Frontal cortex (tissue), 4 donors: ENCODE results near the gene ACAA1. TPM values are rescaled to one million over a fixed set of nuclear protein-coding genes. Genes with fewer than 3 reads are reported as not detected.
"Not testable (repeated sequence)": the region's sequence is repeated elsewhere in the genome, so short reads cannot be mapped to it uniquely, and the experiment has no call there.

ENCODE experiments used
- DNase-seq, 2 donors: peaks; one replicate each; pipeline ENCODE4 v3.0.0; 2012; ENCODE audit warnings: low spot score in 2 of 2
- FAIRE-seq: peaks from 2 replicates; lab custom pipeline; 2012; peaks lifted over from hg19 to GRCh38; lab: Jason Lieb, UNC
- total RNA-seq: library from RNA; depleted of rRNA; stranded (reverse); fragments of >200 nt; gene quantifications from one replicate; pipeline ENCODE4 v1.2.3, GENCODE V29; 2014
- donor health status: control.
- donor health status: control.
- donor health status: control.

The ACAA1 gene, protein sequence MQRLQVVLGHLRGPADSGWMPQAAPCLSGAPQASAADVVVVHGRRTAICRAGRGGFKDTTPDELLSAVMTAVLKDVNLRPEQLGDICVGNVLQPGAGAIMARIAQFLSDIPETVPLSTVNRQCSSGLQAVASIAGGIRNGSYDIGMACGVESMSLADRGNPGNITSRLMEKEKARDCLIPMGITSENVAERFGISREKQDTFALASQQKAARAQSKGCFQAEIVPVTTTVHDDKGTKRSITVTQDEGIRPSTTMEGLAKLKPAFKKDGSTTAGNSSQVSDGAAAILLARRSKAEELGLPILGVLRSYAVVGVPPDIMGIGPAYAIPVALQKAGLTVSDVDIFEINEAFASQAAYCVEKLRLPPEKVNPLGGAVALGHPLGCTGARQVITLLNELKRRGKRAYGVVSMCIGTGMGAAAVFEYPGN
- total RNA-seq = 30.2 TPM

DNA sequence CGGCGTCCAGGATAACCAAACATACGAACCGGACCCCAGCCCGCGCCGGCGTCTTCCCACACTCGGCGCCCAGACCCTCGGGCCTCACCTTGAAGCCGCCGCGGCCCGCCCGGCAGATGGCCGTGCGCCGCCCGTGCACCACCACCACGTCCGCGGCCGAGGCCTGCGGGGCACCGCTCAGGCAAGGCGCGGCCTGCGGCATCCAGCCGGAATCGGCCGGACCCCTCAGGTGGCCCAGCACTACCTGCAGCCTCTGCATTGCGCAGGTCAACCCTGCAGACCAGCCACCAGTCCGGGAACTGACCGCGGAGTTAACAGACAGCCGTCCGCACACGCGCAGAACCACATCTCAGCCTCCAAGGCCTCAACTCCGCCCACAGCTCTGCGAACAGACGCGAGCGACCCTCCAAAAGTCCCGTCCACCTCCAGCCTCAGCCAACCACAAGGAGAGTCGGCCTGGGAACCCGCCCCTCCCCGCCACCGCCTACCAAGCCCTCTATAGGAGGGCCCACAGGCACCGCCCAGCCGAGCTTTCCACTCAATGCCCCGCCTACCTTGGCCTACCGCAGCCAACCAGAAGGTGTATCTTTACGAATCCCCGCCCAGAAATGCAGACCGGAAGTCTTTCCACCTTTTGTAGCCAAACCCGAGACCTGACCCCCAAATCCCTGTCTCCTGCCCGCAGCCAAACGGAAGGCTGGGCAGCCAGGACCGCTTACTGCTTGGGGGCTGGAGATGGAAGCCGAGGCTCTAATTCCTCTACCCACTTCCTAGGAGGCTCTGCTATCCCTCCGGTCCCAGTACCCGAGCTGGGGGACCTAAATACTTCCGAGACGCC, at the start of gene ACAA1:
TSS of gene ACAA1 (minus strand) at position 351 of the 838 bp plus-strand sequence. CDS start at position 259, 92 bp downstream.
- DNase-seq = peak; percentile 97 to 98
- peak; percentile 76 for FAIRE-seq

DNA sequence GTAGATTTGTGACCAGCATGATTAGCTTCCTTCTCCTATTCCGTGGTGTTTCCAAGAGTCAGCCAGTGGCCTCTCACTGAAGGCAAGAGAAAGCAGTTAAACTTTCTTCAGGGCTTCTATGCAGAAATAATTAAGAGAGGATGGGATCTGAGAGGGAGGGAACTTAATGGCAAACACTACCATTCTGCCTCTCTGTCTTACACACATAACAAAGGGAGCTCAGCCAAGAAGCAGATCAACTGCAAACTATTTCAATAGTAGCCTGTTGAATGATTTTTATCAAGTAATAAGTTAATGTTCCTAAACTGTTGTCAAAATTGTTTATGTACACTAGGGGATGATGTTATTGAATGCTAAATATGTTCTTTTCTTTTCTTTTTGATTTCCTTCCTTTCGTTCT, 40.3 kb upstream of the ACAA1 start:
- DNase-seq (no peak), FAIRE-seq (no peak)

DNA sequence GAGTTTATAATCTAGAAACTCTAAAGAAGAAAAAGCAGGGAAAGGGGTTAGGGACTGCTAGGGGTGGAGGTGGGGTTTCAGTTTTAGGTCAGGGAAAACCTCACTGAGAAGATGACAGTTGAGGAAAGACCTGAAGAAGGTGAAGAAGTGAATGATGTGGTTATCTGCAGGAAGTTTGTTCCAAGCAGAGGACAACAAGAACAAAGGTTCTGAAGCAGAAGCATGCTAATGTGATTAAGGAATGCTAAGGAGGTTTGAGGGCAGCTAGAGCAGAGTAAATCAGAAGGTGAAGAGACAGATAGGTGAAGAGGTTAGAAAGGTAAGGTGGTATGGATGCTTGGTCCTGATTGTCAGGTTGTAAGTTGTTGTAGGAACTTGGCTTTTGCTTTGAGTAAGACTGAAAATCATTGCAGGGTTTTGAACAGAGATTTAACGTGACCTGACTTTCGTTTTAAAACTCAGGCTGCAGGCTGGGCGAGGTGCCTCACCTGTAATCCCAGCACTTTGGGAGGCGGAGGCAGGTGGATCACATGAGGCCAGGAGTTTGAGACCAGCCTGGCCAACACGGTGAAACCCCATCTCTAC, 37.0 kb upstream of the ACAA1 start:
- no peak for FAIRE-seq

DNA sequence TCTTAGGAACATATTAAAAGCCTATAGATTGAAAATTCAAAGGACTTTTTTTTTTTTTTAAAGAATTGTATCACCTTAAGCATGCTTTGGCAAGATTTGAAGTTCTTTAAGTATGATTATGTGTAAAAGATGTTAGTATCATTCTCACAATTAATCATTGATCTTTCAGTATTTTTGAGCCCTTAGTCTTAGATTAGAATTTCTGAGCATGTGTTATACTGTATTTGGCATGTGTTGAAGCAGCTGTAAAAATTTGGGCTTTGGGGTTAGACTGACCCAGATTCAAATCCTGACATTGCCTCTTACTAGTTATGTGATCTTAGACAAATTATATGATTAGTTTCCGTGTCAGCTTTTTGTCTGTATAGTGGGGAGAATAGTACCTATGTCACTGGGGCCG, 34.7 kb upstream of the ACAA1 start:
- no peak for DNase-seq
- FAIRE-seq = no peak

More for the DNA sequence above, 37.0 kb upstream of the ACAA1 start:
- DNase-seq = no peak

DNA sequence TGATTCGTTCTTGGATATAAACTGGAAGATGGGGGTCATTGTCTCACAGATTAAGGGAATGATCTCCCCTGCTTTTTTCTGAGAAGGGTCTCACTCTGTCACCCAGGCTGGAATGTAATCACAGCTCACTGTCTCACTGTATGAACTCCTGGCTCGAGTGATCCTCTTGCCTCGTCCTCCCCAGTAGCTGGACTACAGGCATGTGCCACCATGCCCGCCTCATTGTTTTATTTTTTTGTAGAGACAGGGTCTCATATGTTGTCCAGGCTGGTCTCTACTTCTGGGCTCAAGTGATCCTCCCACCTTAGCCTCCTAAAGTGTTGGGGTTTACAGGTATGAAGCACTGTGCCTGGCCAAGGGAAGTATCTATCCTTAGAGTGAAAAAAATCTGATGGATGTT, 33.8 kb upstream of the ACAA1 start:
- no peak for DNase-seq
- FAIRE-seq = no peak

DNA sequence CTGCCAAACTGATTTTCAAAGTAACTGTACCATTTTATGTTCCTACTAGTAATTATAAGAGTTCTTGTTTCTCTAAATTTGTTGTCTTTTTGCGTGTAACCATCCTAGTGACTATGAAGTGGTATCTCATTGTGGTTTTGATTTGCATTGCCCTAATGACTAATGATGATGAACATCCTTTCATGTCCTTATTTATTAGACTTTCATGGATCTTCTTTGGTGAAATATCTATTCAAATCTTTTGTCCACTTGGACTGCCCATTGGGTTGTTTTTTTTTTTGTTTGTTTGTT, 32.0 kb upstream of the ACAA1 start:
- DNase-seq = no peak
- FAIRE-seq = no peak

DNA sequence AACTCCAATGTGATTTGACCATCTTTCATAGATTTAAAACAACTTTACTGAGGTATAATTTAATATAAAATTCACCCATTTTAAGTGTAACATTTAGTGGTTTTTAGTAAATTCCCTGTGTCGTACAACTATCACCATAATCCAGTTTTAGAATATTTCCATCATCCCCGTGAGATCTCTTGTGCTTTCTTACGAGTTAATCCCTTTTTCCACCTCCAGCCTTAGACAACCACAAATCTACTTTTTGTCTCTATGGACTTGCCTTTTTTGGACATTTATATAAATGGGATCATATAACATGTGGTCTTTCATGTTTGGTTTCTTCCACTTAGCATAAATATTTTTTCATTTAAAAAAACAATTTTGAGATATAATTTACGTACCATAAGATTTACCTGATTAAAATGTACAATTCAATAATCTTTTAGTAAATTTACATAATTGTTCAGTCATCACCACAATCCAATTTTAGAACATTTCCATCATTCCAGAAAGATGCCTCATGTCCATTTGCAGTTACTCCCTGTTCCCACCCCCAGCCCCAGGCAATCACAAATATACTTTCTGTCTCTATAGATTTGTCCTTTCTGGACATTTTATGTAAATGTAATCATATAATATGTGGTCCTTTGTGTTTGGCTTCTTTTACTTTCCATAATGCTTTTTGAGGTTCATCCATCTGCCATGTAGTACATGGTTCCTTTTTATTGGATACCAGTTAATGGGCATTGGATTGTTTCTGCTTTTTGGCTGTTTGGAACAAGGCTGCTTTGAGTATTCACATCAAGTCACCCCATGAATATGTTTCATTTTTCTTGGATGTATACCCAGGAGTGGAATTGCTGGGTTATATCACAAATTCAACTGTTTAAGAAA, 31.5 kb upstream of the ACAA1 start:
- FAIRE-seq (no peak), DNase-seq (no peak)

DNA sequence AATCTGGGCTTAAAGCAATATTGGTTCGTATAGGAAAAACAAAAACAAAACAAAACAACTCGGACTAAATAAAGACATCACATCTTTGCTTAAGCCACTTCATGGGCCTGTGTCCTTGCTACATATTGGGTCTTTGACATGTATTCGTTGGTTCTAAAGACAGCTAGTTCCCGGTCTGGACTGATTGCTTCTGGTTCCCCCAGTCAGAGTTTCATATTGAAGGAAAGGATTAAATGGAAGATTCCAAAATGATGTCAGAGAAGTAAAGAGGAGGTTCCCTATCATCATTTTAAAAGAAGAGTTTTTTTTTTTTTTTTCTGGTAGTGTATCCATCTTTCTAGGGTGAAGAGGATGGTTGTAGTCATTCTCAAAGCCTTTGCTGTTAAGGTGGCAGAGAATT, 30.7 kb upstream of the ACAA1 start:
- FAIRE-seq (no peak), DNase-seq (no peak)

DNA sequence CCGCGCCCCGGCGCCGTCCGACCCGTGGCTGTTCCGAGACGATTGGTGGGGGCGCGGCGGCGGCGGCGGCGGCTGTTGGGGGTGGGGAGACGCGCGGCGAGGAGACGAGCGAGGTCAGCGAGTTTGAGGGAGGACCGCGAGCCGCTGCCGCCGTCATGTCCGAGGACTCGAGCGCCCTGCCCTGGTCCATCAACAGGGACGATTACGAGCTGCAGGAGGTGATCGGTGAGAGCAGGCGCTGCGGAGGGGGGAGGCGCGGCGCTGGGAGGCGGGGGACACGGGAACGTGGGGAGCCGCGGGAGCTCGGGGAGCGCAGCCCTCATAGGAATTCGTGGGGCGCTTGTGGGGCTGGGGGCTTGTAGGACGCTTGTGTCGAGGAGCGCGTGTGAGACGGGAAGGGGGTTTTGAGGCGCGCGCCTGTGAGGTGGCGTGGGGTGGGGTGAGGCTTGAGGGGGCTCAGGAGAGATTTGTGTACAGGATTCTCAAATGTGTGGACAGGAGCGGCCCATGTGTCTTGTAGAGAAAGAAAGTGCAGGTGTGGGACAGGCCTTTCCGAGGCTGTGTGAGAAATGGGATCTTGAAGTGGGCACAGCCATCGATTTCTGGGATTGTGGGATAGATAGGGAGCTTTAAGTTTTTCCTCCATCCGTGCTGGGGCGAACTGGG, 28.9 kb upstream of the ACAA1 start:
- DNase-seq (peak in 1 of 2 donors; percentile 66), FAIRE-seq (no peak)

DNA sequence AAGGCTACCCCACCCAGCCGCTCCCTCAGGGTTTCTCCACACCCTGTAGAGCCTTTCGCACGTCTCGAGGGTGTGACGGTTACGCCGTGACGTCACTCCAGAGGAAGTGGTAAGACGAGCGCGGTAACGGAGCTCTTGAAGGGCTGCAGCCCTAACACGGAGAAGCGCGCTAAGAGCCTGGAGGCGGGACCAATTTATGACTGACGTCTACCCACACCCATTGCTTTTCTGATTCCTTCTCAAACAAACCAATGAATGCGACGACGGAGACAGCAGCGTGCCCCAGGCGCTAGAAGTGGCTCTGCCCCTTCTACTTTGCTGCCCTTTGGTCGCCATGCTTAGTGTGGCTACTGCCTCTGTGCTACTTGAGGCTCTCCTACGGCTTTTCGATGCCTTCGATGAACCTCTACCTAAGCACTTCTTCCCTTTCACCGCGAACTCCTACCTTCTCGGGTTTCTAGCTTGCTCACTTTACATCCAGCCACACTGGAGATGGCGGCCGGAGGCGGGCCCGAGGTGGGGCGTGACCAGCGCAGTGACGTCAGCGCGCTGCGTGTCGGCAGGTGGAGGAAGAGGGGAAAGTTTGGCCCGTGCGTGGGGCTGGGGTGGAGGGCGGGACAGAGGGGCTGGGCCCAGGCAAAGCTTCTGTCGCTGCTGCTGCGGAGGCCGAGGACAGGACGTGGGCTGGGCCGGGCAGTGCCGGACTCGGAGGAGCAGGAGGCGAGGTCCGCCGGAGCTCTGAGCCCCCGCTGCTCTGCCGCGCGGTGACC, 28.2 kb upstream of the ACAA1 start, which contains the start of gene OXSR1:
TSS of gene OXSR1 (plus strand) at position 586 of the 770 bp plus-strand sequence. CDS start 340 bp downstream, outside the sequence.
- FAIRE-seq (peak; percentile 74), DNase-seq (peak; percentile 94 to 96)

DNA sequence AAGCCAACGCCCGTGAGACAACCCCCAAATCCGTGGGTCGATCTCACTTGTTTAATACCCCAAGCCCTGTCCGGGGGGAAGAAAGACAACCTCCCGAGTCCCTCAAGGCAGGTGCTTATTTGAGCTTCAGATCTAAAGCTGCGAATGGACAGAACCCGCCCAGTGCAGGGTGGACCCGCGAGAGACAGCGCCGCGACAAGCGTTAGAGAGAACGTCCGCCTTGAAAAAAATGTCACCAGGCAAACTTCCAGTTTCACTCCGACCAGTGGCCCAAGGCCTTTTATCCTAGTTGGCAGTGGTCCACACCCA, 27.7 kb upstream of the ACAA1 start:
- FAIRE-seq = no peak

DNA sequence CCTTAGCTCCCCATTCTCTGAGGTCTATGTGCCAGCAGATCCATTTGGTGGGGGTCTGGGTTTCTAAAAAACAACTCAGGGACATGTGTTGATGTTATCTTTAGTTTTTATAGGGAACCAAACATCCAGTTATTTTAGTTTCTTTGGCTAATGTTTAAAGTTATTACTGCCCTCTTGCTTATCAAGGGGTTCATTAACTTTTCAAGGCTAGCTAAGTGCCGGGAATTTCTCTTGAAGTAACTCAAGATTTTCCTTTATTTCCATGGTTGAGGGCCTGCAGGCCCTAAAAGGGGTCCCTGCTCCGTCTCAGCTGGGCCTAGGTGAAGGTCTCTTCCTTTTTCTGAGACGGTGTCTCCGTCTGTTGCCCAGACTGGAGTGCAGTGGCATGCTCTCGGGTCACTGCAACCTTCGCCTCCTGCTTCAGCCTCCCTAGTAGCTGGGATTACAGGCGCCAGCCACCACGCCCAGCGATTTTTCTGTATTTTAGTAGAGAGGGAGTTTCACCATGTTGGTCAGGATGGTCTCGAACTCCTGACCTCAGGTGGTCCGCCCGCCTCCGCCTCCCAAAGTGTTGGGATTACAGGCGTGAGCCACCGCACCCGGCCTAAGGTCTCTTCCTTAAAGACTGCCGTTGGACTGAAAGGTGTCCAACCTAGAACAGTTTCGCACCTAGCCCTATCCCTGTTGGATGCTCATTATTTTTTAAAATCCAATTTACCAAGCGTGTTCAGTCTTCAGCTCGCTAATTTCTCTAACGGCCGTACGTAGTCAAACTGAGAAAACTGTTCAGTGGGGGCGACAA, 27.1 kb upstream of the ACAA1 start:
- no peak for FAIRE-seq
- no peak for DNase-seq

More for the DNA sequence above, 27.7 kb upstream of the ACAA1 start:
- no peak for DNase-seq

DNA sequence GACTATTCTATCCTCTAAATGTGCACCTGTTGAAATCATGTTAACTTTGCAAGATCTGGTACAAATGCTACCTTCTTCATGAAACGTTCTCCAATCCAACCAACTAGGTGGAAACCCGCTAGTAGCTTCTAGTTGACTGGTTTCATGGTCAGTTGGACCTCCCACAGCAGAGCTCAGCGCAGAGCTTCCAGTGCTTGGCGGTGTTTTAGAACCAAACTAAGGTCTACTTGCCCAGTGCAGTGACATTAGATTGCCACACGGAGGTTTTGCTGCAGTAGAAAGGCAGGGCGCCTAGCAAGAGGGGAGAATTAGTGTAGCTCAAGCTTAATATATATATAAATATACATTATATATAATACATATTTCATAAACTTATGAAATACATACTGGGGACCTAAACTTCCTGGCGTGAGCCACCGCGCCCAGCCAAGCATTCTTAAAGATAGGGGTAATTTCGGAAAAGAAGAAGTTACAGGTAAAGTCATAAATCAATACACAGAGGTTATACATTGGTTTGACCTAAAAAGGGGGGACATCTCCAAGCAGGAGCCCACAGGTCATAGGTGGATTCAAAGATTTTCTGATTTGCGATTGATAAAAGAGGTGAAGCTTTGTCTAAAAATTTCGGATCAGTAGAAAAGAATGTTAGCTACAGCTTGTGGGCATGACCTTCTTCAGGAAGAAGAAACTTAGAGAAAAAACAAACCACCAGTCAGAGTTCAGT, 26.4 kb upstream of the ACAA1 start:
- DNase-seq = no peak
- no peak for FAIRE-seq

DNA sequence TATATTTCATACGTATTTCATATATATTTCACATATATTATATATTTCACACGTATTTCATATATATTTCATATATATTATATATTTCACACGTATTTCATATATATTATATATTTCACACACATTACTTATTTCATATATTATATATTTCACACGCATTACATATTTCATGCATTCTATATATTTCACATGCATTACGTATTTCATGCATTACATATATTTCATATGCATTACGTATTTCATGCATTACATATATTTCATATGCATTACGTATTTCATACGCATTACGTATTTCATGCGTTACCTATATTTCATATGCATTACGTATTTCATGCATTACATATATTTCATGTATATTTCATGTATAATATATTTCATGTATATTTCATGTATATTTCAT, 23.8 kb upstream of the ACAA1 start:
- not testable (repeated sequence) for FAIRE-seq, DNase-seq

DNA sequence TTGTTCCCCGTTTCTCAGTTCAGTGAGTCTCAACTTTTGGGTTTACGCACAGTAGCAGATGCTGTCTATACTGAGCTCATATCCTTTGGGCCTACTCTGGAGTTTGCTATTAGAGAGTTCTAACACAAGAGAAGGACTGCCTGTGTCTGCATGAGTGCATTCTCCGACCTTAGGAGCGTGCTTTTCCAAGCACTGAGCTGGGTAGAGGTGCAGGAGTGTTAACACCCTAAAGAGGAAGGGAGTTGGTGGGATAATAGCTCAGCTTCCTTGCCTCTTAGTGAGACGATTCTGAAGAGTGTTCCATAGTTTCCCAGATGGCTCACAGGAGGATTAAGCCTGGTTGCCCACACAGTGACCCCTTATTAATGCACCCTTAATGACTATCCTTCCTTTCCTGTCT, 21.5 kb upstream of the ACAA1 start:
- FAIRE-seq = no peak

DNA sequence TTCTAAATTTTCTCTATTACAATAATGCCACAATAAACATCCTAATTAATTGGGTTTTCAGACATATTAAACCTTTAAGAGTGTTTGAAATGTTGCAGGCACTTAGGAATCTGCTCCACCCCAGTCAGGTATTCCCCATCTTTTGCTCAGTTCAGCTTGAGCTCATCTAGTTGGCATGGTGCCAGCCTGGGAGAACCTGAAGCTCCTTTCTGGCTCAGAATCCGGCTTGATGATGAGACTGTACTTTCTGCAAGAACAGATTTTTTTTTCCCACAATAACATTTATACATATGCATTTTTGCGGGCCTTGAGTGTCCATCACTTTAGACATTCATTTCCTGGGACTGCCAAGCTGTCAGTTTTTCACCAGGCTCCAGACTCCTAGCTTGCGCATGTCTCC, 20.7 kb upstream of the ACAA1 start:
- FAIRE-seq = no peak
- no peak for DNase-seq

More for the DNA sequence above, 21.5 kb upstream of the ACAA1 start:
- DNase-seq = no peak

DNA sequence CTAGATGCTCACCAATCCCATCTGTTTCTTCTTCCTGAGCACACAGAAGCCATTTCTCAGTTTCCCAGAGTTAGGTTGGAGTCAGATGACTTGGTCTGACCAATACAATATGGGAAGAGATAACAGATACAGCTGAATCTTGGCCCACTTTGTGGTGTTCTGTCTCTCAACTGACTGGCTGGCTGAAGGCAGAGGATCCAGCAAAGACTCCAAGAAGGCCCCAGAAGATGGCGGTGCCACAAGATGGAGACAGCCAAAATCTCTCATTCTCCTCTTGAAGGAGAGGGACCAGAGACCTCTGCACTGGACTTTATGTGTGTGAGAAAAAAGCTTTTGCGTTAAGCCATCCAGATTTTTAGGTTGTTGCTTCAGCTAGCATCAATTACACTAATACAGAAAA, 20.2 kb upstream of the ACAA1 start:
- FAIRE-seq (no peak), DNase-seq (no peak)
